Suprapubic skin (tissue), 3 donors: ENCODE data around the gene RASD1.

Experiments used
- CTCF ChIP-seq, 2 donors: fragments of 200-600 bp in 1 of 2; fragments of 450-650 bp in 1 of 2; sonication (generic) in 1 of 2; IDR thresholded peaks; one replicate each; pipeline ENCODE4 v1.5.1; 2016 to 2019; ENCODE audit warnings: antibody characterized with exemption in 2 of 2, mild to moderate bottlenecking in 1 of 2, moderate library complexity in 1 of 2
- EP300 ChIP-seq: sonication (generic); formaldehyde crosslinking; IDR thresholded peaks from one replicate; pipeline ENCODE4 v1.6.1; 2017; ENCODE audit warnings: antibody characterized with exemption

- TF ChIP-seq CTCF (IDR thresholded peaks at IDR 0.05): no peak
- no peak for TF ChIP-seq EP300
These were observed 11.3 kb upstream of the RASD1 start for GRCh38 chr17:17507465-17508011.
